Measurements from ENCODE around the gene TTC22.

DNA sequence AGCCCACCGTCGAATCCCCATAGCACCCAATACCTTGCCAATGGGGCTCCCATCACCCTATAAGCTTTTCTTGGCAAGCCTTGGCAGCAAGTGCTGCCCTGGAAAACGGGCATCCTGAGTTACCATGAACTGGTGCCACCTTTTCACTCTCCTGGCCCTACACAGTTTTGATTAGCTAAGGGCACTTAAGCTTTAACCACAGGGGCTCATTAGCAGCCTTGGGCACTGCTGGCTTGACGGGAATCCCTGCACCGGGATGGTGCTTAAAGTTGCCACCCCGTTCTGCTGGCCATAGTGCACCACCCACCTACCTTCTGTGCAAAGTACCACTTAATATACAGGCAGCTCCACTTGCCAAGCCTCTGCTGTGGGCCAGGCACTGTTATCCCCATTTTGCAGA is 50.5 kb downstream of the TTC22 start:
- TF ChIP-seq, protein P1, sequence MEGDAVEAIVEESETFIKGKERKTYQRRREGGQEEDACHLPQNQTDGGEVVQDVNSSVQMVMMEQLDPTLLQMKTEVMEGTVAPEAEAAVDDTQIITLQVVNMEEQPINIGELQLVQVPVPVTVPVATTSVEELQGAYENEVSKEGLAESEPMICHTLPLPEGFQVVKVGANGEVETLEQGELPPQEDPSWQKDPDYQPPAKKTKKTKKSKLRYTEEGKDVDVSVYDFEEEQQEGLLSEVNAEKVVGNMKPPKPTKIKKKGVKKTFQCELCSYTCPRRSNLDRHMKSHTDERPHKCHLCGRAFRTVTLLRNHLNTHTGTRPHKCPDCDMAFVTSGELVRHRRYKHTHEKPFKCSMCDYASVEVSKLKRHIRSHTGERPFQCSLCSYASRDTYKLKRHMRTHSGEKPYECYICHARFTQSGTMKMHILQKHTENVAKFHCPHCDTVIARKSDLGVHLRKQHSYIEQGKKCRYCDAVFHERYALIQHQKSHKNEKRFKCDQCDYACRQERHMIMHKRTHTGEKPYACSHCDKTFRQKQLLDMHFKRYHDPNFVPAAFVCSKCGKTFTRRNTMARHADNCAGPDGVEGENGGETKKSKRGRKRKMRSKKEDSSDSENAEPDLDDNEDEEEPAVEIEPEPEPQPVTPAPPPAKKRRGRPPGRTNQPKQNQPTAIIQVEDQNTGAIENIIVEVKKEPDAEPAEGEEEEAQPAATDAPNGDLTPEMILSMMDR (IDR thresholded peaks at IDR 0.05; ENCODE audit: borderline replicate concordance, extremely low read depth, low read length, poor library complexity, severe bottlenecking) = no peak
- no peak for TF ChIP-seq EZH2 (IDR thresholded peaks at IDR 0.05; ENCODE audit: borderline replicate concordance, low read depth, low read length, severe bottlenecking)
